ENCODE data around the gene ZNF598. TPM values are rescaled to one million over a fixed set of nuclear protein-coding genes. Genes with fewer than 3 reads are reported as not detected.
"Not testable (repeated sequence)": the region's sequence is repeated elsewhere in the genome, so short reads cannot be mapped to it uniquely, and the experiment has no call there.

ZNF598 gene
- total and polyA plus RNA-seq, 12 donors, result 9.5 to 25.3 (median 14.2) TPM

GRCh38 chr16:1958715-1959268, 50.8 kb downstream of the ZNF598 start:
- peak overlapping the region in 9 of 10 donors; percentile 63 to 99 (median 96) for H3K4me3 ChIP-seq
- peak overlapping the region in 9 of 10 donors; percentile 88 to 98 (median 97) for H3K27ac ChIP-seq
- TF ChIP-seq, protein P1, sequence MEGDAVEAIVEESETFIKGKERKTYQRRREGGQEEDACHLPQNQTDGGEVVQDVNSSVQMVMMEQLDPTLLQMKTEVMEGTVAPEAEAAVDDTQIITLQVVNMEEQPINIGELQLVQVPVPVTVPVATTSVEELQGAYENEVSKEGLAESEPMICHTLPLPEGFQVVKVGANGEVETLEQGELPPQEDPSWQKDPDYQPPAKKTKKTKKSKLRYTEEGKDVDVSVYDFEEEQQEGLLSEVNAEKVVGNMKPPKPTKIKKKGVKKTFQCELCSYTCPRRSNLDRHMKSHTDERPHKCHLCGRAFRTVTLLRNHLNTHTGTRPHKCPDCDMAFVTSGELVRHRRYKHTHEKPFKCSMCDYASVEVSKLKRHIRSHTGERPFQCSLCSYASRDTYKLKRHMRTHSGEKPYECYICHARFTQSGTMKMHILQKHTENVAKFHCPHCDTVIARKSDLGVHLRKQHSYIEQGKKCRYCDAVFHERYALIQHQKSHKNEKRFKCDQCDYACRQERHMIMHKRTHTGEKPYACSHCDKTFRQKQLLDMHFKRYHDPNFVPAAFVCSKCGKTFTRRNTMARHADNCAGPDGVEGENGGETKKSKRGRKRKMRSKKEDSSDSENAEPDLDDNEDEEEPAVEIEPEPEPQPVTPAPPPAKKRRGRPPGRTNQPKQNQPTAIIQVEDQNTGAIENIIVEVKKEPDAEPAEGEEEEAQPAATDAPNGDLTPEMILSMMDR (IDR thresholded peaks at IDR 0.05), result no peak
- H3K4me1 ChIP-seq, result peaks cover 6 to 48% (median 33%) of the 10 kb centered on the region in 9 donors
- H3K27me3 ChIP-seq, result no peaks in the 10 kb centered on the region
- no peaks in the 10 kb centered on the region for H3K9me3 ChIP-seq
- H3K36me3 ChIP-seq, result peaks cover 0 to 35% (median 29%) of the 10 kb centered on the region in 9 donors
- ATAC-seq (peak in 3 of 8 donors; percentile 0 to 6 (median 2)), DNase-seq (no peak)
- 33 to 39% methylated on average over 14 of the region's 14 CpGs for WGBS, 2 donors
- intact Hi-C loops (cut with DNase I), result no loop called here

GRCh38 chr16:1958143-1958491, 51.5 kb downstream of the ZNF598 start:
- ATAC-seq; DNase-seq; H3K4me3 ChIP-seq; H3K9me3 ChIP-seq; H3K27me3 ChIP-seq; H3K27ac ChIP-seq; intact Hi-C loops (cut with DNase I): not testable (repeated sequence)
- Histone ChIP-seq H3K36me3 (peaks cover 0 to 28% (median 22%) of the 10 kb centered on the region in 9 donors), H3K4me1 (peaks cover 6 to 46% (median 29%) of the 10 kb centered on the region in 9 donors)
- WGBS, 2 donors, result 67 to 68% methylated on average over 30 of the region's 30 CpGs

DNA sequence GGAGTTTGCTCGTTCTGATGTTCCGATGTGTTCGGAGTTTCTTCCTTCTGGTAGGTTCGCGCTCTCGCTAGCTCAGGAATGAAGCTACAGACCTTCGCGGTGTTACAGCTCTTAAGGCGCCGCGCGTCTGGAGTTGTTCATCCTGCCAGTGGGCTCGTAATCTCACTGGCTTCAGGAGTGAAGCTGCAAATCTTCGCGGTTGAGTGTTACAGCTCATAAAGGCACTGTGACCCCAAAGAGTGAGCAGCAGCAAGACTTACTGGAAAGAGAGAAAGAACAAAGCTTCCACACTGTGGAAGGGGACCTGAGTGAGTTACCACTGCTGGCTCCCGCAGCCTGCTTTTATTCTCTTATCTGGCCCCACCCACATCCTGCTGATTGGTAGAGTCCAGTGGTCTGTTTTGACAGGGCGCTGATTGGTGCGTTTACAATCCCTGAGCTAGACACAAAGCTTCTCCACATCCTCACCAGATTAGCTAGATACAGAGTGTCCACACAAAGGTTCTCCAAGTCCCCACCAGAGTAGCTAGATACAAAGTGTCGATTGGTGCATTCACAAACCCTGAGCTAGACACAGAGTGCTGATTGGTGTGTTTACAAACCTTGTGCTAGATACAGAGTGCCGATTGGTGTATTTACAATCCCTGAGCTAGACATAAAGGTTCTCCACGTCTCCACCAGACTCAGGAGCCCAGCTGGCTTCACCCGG, 52.0 kb downstream of the ZNF598 start:
- 88 to 90% methylated on average over 20 to 21 of the region's 22 CpGs for WGBS, 2 donors
- H3K4me1 ChIP-seq, result peaks cover 6 to 47% (median 24%) of the 10 kb centered on the region in 9 donors
- H3K27ac ChIP-seq; H3K4me3 ChIP-seq; ATAC-seq; intact Hi-C loops (cut with DNase I); H3K9me3 ChIP-seq; H3K27me3 ChIP-seq; DNase-seq: not testable (repeated sequence)
- H3K36me3 ChIP-seq, result peaks cover 0 to 25% (median 17%) of the 10 kb centered on the region in 9 donors

GRCh38 chr16:1953734-1954133, 55.9 kb downstream of the ZNF598 start:
- H3K27me3 ChIP-seq, result no peaks in the 10 kb centered on the region
- peak overlapping the region; percentile 78 to 98 (median 94) for H3K27ac ChIP-seq
- TF ChIP-seq, protein P1 (IDR thresholded peaks at IDR 0.05), result no peak
- H3K4me3 ChIP-seq, result peak overlapping the region; percentile 23 to 56 (median 46)
- WGBS, 2 donors, result 55 to 67% methylated on average over 22 of the region's 22 CpGs
- DNase-seq (no peak), ATAC-seq (peak in 6 of 8 donors; percentile 20 to 48 (median 24))
- no peaks in the 10 kb centered on the region for H3K9me3 ChIP-seq
- intact Hi-C loops (cut with DNase I), result no loop called here
- H3K4me1 ChIP-seq, result peaks cover 0 to 37% (median 12%) of the 10 kb centered on the region in 9 donors
- H3K36me3 ChIP-seq, result peaks cover 0 to 5% (median 0%) of the 10 kb centered on the region in 9 donors

DNA sequence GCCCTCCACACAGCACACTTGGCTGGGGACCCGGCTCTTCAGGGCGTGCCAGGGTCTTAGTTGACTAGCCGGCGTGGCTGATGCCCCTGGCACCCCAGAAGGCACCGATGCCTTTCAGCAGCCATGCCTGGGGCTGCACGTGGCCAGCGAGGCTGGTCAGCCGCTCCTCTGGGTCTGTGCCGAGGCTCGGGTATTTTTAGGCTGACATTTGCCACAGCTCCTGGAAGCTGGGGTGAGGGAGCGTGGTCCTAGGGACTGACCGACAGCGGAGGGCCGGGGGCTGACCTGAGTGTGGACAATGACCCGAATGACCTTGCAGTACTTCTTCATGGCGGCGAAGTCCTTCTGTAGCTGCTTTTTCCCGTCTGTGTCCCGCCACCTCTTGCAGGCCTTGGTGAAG, 59.1 kb downstream of the ZNF598 start:
- Histone ChIP-seq H3K27me3 (no peaks in the 10 kb centered on the region), H3K4me1 (peaks cover 0 to 36% (median 12%) of the 10 kb centered on the region in 9 donors), H3K4me3 (no peak overlapping the region), H3K9me3 (no peaks in the 10 kb centered on the region), H3K27ac (peak overlapping the region; percentile 36 to 92 (median 78)), H3K36me3 (peaks cover 0 to 5% (median 0%) of the 10 kb centered on the region in 9 donors)
- DNase-seq, result peak; percentile 61 to 65
- TF ChIP-seq, protein P1 (IDR thresholded peaks at IDR 0.05), result no peak
- WGBS, 2 donors, result 46 to 62% methylated on average over 19 of the region's 19 CpGs
- intact Hi-C loops (cut with DNase I), result no loop called here
- ATAC-seq, result peak; percentile 32 to 75 (median 68)

All from heart right ventricle (tissue), 16 donors.